OCI-LY1 (cell line): Measurements from ENCODE around the gene C1S.

Source experiments
- H2AFZ ChIP-seq: fragments of 200-600 bp; sonication (generic), shearing (Covaris generic); 2 replicates; pipeline ENCODE4 v1.6.0; 2014; ENCODE audit warnings: antibody characterized with exemption, mild to moderate bottlenecking, low read length
- H3F3A ChIP-seq: fragments of 200-600 bp; sonication (generic), shearing (Covaris generic); 2 replicates; pipeline ENCODE4 v1.6.0; 2014; ENCODE audit warnings: mild to moderate bottlenecking, antibody characterized with exemption, low read length, moderate library complexity; ENCODE audit not compliant: insufficient read depth
- H3K27ac ChIP-seq: fragments of 200-600 bp; sonication (generic); 2 replicates; pipeline ENCODE4 v1.5.1; 2014; ENCODE audit warnings: low read length, mixed run types, mild to moderate bottlenecking, low read depth; ENCODE audit not compliant: poor library complexity, severe bottlenecking
- H3K27me3 ChIP-seq: fragments of 200-600 bp; sonication (generic); 2 replicates; pipeline ENCODE4 v1.6.0; 2014; ENCODE audit warnings: antibody characterized with exemption, mild to moderate bottlenecking, low read length, moderate library complexity; ENCODE audit not compliant: insufficient read depth
- H3K36me3 ChIP-seq: fragments of 200-600 bp; sonication (generic); 2 replicates; pipeline ENCODE4 v1.6.1; 2014; ENCODE audit warnings: mild to moderate bottlenecking, antibody characterized with exemption, low read length, moderate library complexity, mixed read lengths; ENCODE audit not compliant: insufficient read depth
- H3K4me1 ChIP-seq: fragments of 200-600 bp; sonication (generic); 2 replicates; pipeline ENCODE4 v1.5.1; 2014; ENCODE audit warnings: mild to moderate bottlenecking, low read length, moderate library complexity; ENCODE audit not compliant: insufficient read depth, severe bottlenecking
- H3K4me2 ChIP-seq: fragments of 200-600 bp; sonication (generic), shearing (Covaris generic); 2 replicates; pipeline ENCODE4 v1.6.1; 2014; ENCODE audit warnings: low read length
- H3K4me3 ChIP-seq: fragments of 200-600 bp; sonication (generic); 2 replicates; pipeline ENCODE4 v1.5.1; 2014; ENCODE audit warnings: low read length, low read depth, mild to moderate bottlenecking, mixed read lengths; ENCODE audit not compliant: poor library complexity, severe bottlenecking
- H3K79me2 ChIP-seq: fragments of 200-600 bp; shearing (Covaris generic); 2 replicates; pipeline ENCODE4 v1.6.1; 2016; ENCODE audit warnings: mixed run types, low read length, mixed read lengths; ENCODE audit not compliant: insufficient read depth
- H3K9ac ChIP-seq: fragments of 200-600 bp; sonication (generic), shearing (Covaris generic); 2 replicates; pipeline ENCODE4 v1.6.1; 2014; ENCODE audit warnings: mild to moderate bottlenecking, low read length, mixed read lengths
- H3K9me2 ChIP-seq: fragments of 200-600 bp; sonication (generic), shearing (Covaris generic); 2 replicates; pipeline ENCODE4 v1.6.1; 2014; ENCODE audit warnings: low read depth, mild to moderate bottlenecking, low read length, mixed read lengths
- H3K9me3 ChIP-seq: fragments of 200-600 bp; shearing (Covaris generic); 2 replicates; pipeline ENCODE4 v1.6.1; 2014; ENCODE audit warnings: low read length, mixed read lengths
- H4K20me1 ChIP-seq: fragments of 200-600 bp; sonication (generic), shearing (Covaris generic); 2 replicates; pipeline ENCODE4 v1.6.0; 2016; ENCODE audit warnings: mild to moderate bottlenecking, low read length; ENCODE audit not compliant: insufficient read depth
- CTCF ChIP-seq: fragments of 200-600 bp; sonication (generic), shearing (Covaris generic); IDR thresholded peaks from 2 replicates; pipeline ENCODE4 v1.5.1; 2017; ENCODE audit warnings: mild to moderate bottlenecking, antibody characterized with exemption, low read length, moderate library complexity, mixed read lengths
- EZH2 ChIP-seq: fragments of 200-600 bp; sonication (generic), shearing (Covaris generic); IDR thresholded peaks from 2 replicates; pipeline ENCODE4 v1.8.0; 2017; ENCODE audit warnings: borderline replicate concordance, mixed run types, mild to moderate bottlenecking, antibody characterized with exemption, low read length, moderate library complexity, mixed read lengths

Gene C1S

GRCh38 chr12:7079826-7080125 is 19.3 kb downstream of the C1S start:
- Histone ChIP-seq H3K4me1 (no peaks in the 10 kb centered on the region), H3F3A (no peaks in the 10 kb centered on the region), H3K36me3 (no peaks in the 10 kb centered on the region), H3K4me3 (no peak overlapping the region), H3K9ac (no peak overlapping the region), H2AFZ (no peak overlapping the region), H3K9me3 (no peaks in the 10 kb centered on the region), H3K4me2 (no peak overlapping the region), H3K79me2 (no peaks in the 10 kb centered on the region), H3K27ac (no peak overlapping the region), H3K27me3 (no peaks in the 10 kb centered on the region), H4K20me1 (no peaks in the 10 kb centered on the region), H3K9me2 (no peaks in the 10 kb centered on the region)
- no peak for TF ChIP-seq EZH2
- no peak for TF ChIP-seq CTCF

- Histone ChIP-seq H3K36me3 (no peaks in the 10 kb centered on the region), H3K9me2 (no peaks in the 10 kb centered on the region), H3K4me3 (no peak overlapping the region), H3K4me1 (no peaks in the 10 kb centered on the region), H3K27me3 (no peaks in the 10 kb centered on the region), H4K20me1 (no peaks in the 10 kb centered on the region), H3F3A (no peaks in the 10 kb centered on the region), H3K27ac (no peak overlapping the region), H3K79me2 (no peaks in the 10 kb centered on the region), H2AFZ (no peak overlapping the region), H3K9me3 (no peaks in the 10 kb centered on the region), H3K4me2 (no peak overlapping the region), H3K9ac (no peak overlapping the region)
- TF ChIP-seq EZH2 = no peak
Observed at GRCh38 chr12:7081037-7081436, 20.5 kb downstream of the C1S start.

GRCh38 chr12:7083125-7083524 is 22.6 kb downstream of the C1S start:
- Histone ChIP-seq H3K9me2 (no peaks in the 10 kb centered on the region), H3K79me2 (no peaks in the 10 kb centered on the region), H3K9me3 (no peaks in the 10 kb centered on the region), H2AFZ (no peak overlapping the region), H3K4me1 (no peaks in the 10 kb centered on the region), H3K27me3 (no peaks in the 10 kb centered on the region), H3K36me3 (no peaks in the 10 kb centered on the region), H3K4me2 (no peak overlapping the region), H3K27ac (no peak overlapping the region), H3K9ac (no peak overlapping the region), H4K20me1 (no peaks in the 10 kb centered on the region), H3K4me3 (no peak overlapping the region), H3F3A (no peaks in the 10 kb centered on the region)
- TF ChIP-seq EZH2 (no peak), CTCF (no peak)

- Histone ChIP-seq H4K20me1 (no peaks in the 10 kb centered on the region), H3K36me3 (no peaks in the 10 kb centered on the region), H3K9ac (no peak overlapping the region), H3F3A (no peaks in the 10 kb centered on the region), H3K79me2 (no peaks in the 10 kb centered on the region), H2AFZ (no peak overlapping the region), H3K4me2 (no peak overlapping the region), H3K9me3 (no peaks in the 10 kb centered on the region), H3K9me2 (no peaks in the 10 kb centered on the region), H3K27me3 (peaks cover 5% of the 10 kb centered on the region; the same call in 1 of the 2 replicates), H3K4me3 (no peak overlapping the region), H3K27ac (no peak overlapping the region), H3K4me1 (no peaks in the 10 kb centered on the region)
- TF ChIP-seq CTCF = no peak
- TF ChIP-seq EZH2 = no peak
Observed at GRCh38 chr12:7089196-7089871, 28.8 kb downstream of the C1S start.
